ENCODE measurements around the gene COBLL1.

DNA sequence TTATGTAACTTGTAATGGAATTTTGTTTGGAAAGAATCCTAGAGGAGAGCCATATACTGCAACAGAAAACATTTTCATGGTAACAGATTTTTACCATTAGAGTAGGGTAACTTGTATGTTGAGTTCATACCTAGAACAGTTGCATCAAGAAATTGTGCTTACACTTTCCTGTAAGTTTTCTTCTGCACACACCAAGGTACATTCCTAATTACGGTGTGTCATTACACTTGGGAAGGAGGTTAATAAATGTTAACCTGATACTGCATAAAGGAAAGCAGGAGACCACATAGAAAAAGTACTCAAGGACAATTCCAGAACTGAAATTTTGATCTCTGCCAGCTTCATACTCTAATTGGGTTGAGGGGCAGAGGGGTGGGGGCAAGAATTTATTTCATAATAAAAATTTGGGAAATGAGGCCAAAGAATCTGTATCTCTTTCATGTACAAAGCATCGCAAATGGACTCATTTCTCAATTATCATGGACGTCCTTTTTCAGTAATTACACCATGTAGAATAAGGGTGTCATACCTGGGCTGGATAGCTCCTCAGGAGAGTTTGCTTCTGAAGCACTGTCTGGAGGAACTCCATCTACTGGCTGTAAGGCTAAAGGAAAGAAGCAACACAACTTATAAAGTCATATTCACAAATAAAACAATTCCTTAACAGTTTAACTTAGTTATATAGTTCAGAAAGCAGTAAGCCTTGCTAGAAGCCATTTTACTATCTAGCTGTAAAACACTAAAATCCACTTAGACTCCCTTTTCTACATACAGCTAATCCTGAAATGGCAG, 137.5 kb downstream of the COBLL1 start:
- TF ChIP-seq POLR2A (IDR thresholded peaks at IDR 0.05; ENCODE audit: low read depth, low read length) (no peak), POLR2AphosphoS5 (IDR thresholded peaks at IDR 0.05; ENCODE audit: low read depth, low read length) (no peak), TAF1 (IDR thresholded peaks at IDR 0.05; ENCODE audit: borderline replicate concordance, low read depth, low read length) (no peak)

All from GM12892 (cell line).